SU-DHL-6 (cell line): ENCODE results near the gene ZC3H18.

ENCODE experiments used
- H2AFZ ChIP-seq: fragments of 200-600 bp; sonication (generic); 2 replicates; pipeline ENCODE4 v1.6.1; 2014; ENCODE audit warnings: low read depth, mild to moderate bottlenecking, moderate library complexity, mixed read lengths, antibody characterized with exemption, low read length; ENCODE audit not compliant: severe bottlenecking
- H3F3A ChIP-seq: fragments of 200-600 bp; shearing (Covaris generic); 2 replicates; pipeline ENCODE4 v1.6.0; 2016; ENCODE audit warnings: antibody characterized with exemption, mild to moderate bottlenecking; ENCODE audit not compliant: insufficient read depth
- H3K27ac ChIP-seq: fragments of 200-600 bp; sonication (generic); 2 replicates; pipeline ENCODE4 v1.5.1; 2016; ENCODE audit warnings: low read depth, mild to moderate bottlenecking, low read length, moderate library complexity, mixed read lengths
- H3K27me3 ChIP-seq: fragments of 200-600 bp; sonication (generic), shearing (Covaris generic); 2 replicates; pipeline ENCODE4 v1.6.0; 2014; ENCODE audit warnings: mild to moderate bottlenecking, low read length
- H3K36me3 ChIP-seq: fragments of 200-600 bp; sonication (generic); 2 replicates; pipeline ENCODE4 v1.6.1; 2014; ENCODE audit warnings: mild to moderate bottlenecking, low read length, mixed read lengths
- H3K4me2 ChIP-seq: fragments of 300-600, 200-600 bp; shearing (Covaris generic), sonication (generic); 2 replicates; pipeline ENCODE4 v1.6.0; 2014; ENCODE audit warnings: low read length, low read depth, mild to moderate bottlenecking; ENCODE audit not compliant: poor library complexity, severe bottlenecking
- H3K4me3 ChIP-seq: fragments of 200-600 bp; sonication (generic); 2 replicates; pipeline ENCODE4 v1.5.1; 2014; ENCODE audit warnings: antibody characterized with exemption, low read length, mild to moderate bottlenecking, mixed read lengths; ENCODE audit not compliant: insufficient read depth, poor library complexity, severe bottlenecking
- H3K79me2 ChIP-seq: fragments of 200-600 bp; sonication (generic); 2 replicates; pipeline ENCODE4 v1.6.1; 2014; ENCODE audit warnings: mild to moderate bottlenecking, low read length, moderate library complexity; ENCODE audit not compliant: insufficient read depth
- H3K9ac ChIP-seq: fragments of 200-600 bp; sonication (generic); 2 replicates; pipeline ENCODE4 v1.7.0; 2014; ENCODE audit warnings: mild to moderate bottlenecking, low read length
- H3K9me2 ChIP-seq: fragments of 200-600 bp; sonication (generic); replicated peaks from 2 replicates; pipeline ENCODE4 v1.6.1; 2014; ENCODE audit warnings: low read length; ENCODE audit not compliant: insufficient read depth
- H3K9me3 ChIP-seq: fragments of 200-600 bp; sonication (generic); 2 replicates; pipeline ENCODE4 v1.6.1; 2014; ENCODE audit warnings: low read length, mixed read lengths; ENCODE audit not compliant: insufficient read depth
- H4K20me1 ChIP-seq: fragments of 200-600 bp; sonication (generic); 2 replicates; pipeline ENCODE4 v1.6.1; 2014; ENCODE audit warnings: low read depth, mild to moderate bottlenecking, antibody characterized with exemption, low read length, moderate library complexity, mixed read lengths
- CTCF ChIP-seq: fragments of 200-600 bp; sonication (generic); IDR thresholded peaks from one replicate; pipeline ENCODE4 v1.5.1; 2017; ENCODE audit warnings: antibody characterized with exemption, mild to moderate bottlenecking, low read length, moderate library complexity; ENCODE audit not compliant: insufficient read depth, poor library complexity, severe bottlenecking
- EZH2phosphoT487 ChIP-seq: fragments of 200-600 bp; sonication (generic), shearing (Covaris generic); conservative IDR thresholded peaks from 2 replicates; pipeline ENCODE4 v1.6.1; 2018; ENCODE audit warnings: mild to moderate bottlenecking, antibody characterized with exemption, low read length, moderate library complexity, mixed read lengths

Gene ZC3H18

GRCh38 chr16:88556294-88556988, 13.8 kb upstream of the ZC3H18 start:
- no peaks in the 10 kb centered on the region for H3K9me2 ChIP-seq
- no peaks in the 10 kb centered on the region for H3K27me3 ChIP-seq
- no peak for TF ChIP-seq EZH2phosphoT487
- TF ChIP-seq CTCF, result no peak
- no peak overlapping the region for H3K27ac ChIP-seq
- H3F3A ChIP-seq, result no peaks in the 10 kb centered on the region
- no peak overlapping the region for H2AFZ ChIP-seq
- no peak overlapping the region for H3K4me2 ChIP-seq
- H3K9me3 ChIP-seq, result no peaks in the 10 kb centered on the region
- no peak overlapping the region for H3K4me3 ChIP-seq
- no peaks in the 10 kb centered on the region for H3K79me2 ChIP-seq
- no peak overlapping the region for H3K9ac ChIP-seq
- no peaks in the 10 kb centered on the region for H4K20me1 ChIP-seq
- H3K36me3 ChIP-seq, result no peaks in the 10 kb centered on the region

DNA sequence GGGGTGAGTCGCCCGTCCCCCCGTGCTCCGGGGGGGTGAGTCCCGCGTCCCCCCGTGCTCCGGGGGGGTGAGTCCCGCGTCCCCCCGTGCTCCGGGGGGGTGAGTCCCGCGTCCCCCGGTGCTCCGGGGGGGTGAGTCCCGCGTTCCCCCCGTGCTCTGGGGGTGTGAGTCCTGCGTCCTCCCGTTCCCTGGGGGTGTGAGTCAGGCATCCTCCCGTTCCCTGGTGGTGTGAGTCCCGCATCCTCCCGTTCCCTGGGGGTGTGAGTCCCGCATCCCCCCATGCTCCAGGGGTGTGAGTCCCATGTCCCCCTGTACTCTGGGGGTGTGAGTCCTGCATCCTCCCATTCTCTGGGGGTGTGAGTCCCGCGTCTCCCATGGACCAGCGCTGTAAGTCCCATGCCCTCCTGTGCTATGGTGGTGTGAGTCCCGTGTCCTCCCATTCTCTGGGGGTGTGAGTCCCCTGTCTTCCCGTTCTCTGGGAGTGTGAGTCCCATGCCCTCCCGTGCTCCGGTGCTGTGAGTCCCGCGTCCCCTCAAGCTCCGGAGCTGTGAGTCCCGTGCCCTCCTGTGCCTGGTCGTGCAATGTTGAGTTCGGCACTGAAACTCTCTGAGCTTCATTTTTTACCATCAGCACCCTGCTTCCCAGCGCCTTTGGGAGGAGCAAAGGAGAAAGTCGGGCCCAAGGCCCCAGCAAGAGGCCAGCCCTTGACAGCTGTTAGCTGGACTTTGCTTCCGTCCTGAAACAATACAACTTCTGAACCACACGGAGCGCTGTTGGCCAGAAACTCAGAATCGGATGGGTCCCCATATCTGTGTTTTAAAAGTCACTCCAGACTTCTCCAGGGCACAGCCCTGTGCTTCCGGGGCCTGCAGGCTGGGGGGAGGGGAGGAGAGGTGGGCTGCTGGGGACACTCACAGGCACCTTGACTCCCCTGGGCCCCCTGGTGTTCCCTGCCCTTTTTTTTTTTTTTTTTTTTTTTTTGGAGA, 11.5 kb upstream of the ZC3H18 start:
- H4K20me1 ChIP-seq, result no peaks in the 10 kb centered on the region
- H3K4me2 ChIP-seq, result no peak overlapping the region
- no peaks in the 10 kb centered on the region for H3F3A ChIP-seq
- H3K27me3 ChIP-seq, result no peaks in the 10 kb centered on the region
- no peak overlapping the region for H3K4me3 ChIP-seq
- no peak overlapping the region for H2AFZ ChIP-seq
- H3K9ac ChIP-seq, result no peak overlapping the region
- no peaks in the 10 kb centered on the region for H3K9me3 ChIP-seq
- no peaks in the 10 kb centered on the region for H3K36me3 ChIP-seq
- no peak for TF ChIP-seq EZH2phosphoT487
- no peak for TF ChIP-seq CTCF
- no peak overlapping the region for H3K27ac ChIP-seq
- no peaks in the 10 kb centered on the region for H3K79me2 ChIP-seq
- H3K9me2 ChIP-seq, result no peaks in the 10 kb centered on the region

GRCh38 chr16:88560714-88561484, 9.3 kb upstream of the ZC3H18 start:
- no peaks in the 10 kb centered on the region for H3K36me3 ChIP-seq
- H4K20me1 ChIP-seq, result no peaks in the 10 kb centered on the region
- TF ChIP-seq CTCF (no peak), EZH2phosphoT487 (no peak)
- no peak overlapping the region for H3K4me2 ChIP-seq
- H3K27ac ChIP-seq, result no peak overlapping the region
- H3K9ac ChIP-seq, result no peak overlapping the region
- no peaks in the 10 kb centered on the region for H3K9me3 ChIP-seq
- no peaks in the 10 kb centered on the region for H3K9me2 ChIP-seq
- H3K79me2 ChIP-seq, result no peaks in the 10 kb centered on the region
- H3K4me3 ChIP-seq, result no peak overlapping the region
- no peaks in the 10 kb centered on the region for H3F3A ChIP-seq
- no peaks in the 10 kb centered on the region for H3K27me3 ChIP-seq
- H2AFZ ChIP-seq, result no peak overlapping the region
